Neuronal stem cell (in vitro differentiated cells): ENCODE results near the gene FXYD7.
"Not testable (repeated sequence)": the region's sequence is repeated elsewhere in the genome, so short reads cannot be mapped to it uniquely, and the experiment has no call there.

Experiments used
- DNase-seq: peaks from one replicate; pipeline ENCODE4 v3.0.0-alpha.2; 2013; ENCODE audit warnings: low spot score
- H2AFZ ChIP-seq: one replicate; pipeline ENCODE4 v1.6.1; 2013; ENCODE audit warnings: mild to moderate bottlenecking, low read length, inconsistent platforms
- H2AK5ac ChIP-seq: 2 replicates; pipeline ENCODE4 v1.6.1; 2013; ENCODE audit warnings: low read depth, mild to moderate bottlenecking, inconsistent platforms, low read length, moderate library complexity, mixed read lengths
- H2BK120ac ChIP-seq: 2 replicates; pipeline ENCODE4 v1.6.1; 2013; ENCODE audit warnings: low read depth, mild to moderate bottlenecking, inconsistent platforms, low read length, moderate library complexity, mixed read lengths
- H2BK12ac ChIP-seq: one replicate; pipeline ENCODE4 v1.6.1; 2013; ENCODE audit warnings: low read length, inconsistent platforms
- H2BK15ac ChIP-seq: 2 replicates; pipeline ENCODE4 v1.6.1; 2013; ENCODE audit warnings: mild to moderate bottlenecking, low read length, inconsistent platforms, mixed read lengths
- H2BK5ac ChIP-seq: one replicate; pipeline ENCODE4 v1.6.1; 2013; ENCODE audit warnings: inconsistent platforms, mild to moderate bottlenecking, low read length, moderate library complexity
- H3K14ac ChIP-seq: one replicate; pipeline ENCODE4 v1.6.1; 2013; ENCODE audit warnings: low read length, inconsistent platforms
- H3K18ac ChIP-seq: 2 replicates; pipeline ENCODE4 v1.6.1; 2013; ENCODE audit warnings: low read length, inconsistent platforms
- H3K23ac ChIP-seq: 2 replicates; pipeline ENCODE4 v1.6.1; 2013; ENCODE audit warnings: low read depth, mild to moderate bottlenecking, mixed read lengths, low read length, inconsistent platforms; ENCODE audit not compliant: poor library complexity
- H3K27ac ChIP-seq: replicated peaks from 3 replicates; pipeline ENCODE4 v1.5.1; 2013; ENCODE audit warnings: low read length, inconsistent platforms
- H3K27me3 ChIP-seq, 3 experiments: 2 replicates each; pipeline ENCODE4 v1.6.1; 2013; ENCODE audit warnings: low read length in 3 of 3, mild to moderate bottlenecking in 2 of 3, inconsistent platforms in 1 of 3, low read depth in 1 of 3, mixed read lengths in 1 of 3, moderate library complexity in 1 of 3; ENCODE audit not compliant: control insufficient read depth in 3 of 3, insufficient read depth in 3 of 3
- H3K36me3 ChIP-seq, 2 donors: replicated peaks in 1 of 2; 2 replicates each; pipeline ENCODE4 v1.6.1; 2013; ENCODE audit warnings: low read length in 2 of 2; ENCODE audit not compliant: control insufficient read depth in 2 of 2, insufficient read depth in 2 of 2
- H3K4ac ChIP-seq: 2 replicates; pipeline ENCODE4 v1.6.1; 2013; ENCODE audit warnings: inconsistent platforms, mild to moderate bottlenecking, low read length, moderate library complexity
- H3K4me1 ChIP-seq, 2 donors: 1 replicate in 1 of 2; 2 replicates in 1 of 2; pipeline ENCODE4 v1.6.1; 2013; ENCODE audit warnings: low read length in 2 of 2, low read depth in 1 of 2; ENCODE audit not compliant: control insufficient read depth in 2 of 2, insufficient read depth in 1 of 2
- H3K4me2 ChIP-seq: one replicate; pipeline ENCODE4 v1.6.1; 2013; ENCODE audit warnings: mild to moderate bottlenecking, low read length, inconsistent platforms; ENCODE audit not compliant: insufficient read depth, poor library complexity, severe bottlenecking
- H3K4me3 ChIP-seq, 2 donors: 2 replicates each; pipeline ENCODE4 v1.5.1; 2013; ENCODE audit warnings: low read length in 2 of 2, mild to moderate bottlenecking in 2 of 2, inconsistent platforms in 1 of 2, moderate library complexity in 1 of 2
- H3K79me1 ChIP-seq: one replicate; pipeline ENCODE4 v1.6.1; 2013; ENCODE audit warnings: low read depth, mild to moderate bottlenecking, inconsistent platforms, low read length, moderate library complexity
- H3K9ac ChIP-seq: one replicate; pipeline ENCODE4 v1.6.1; 2013; ENCODE audit warnings: mild to moderate bottlenecking, low read depth, low read length, inconsistent platforms; ENCODE audit not compliant: poor library complexity
- H3K9me3 ChIP-seq, 2 donors: replicated peaks in 1 of 2; 2 replicates each; pipeline versions ENCODE3 to v1.6.1; 2013; ENCODE audit warnings: low read length in 2 of 2, mild to moderate bottlenecking in 2 of 2, inconsistent platforms in 1 of 2, low read depth in 1 of 2, mixed read lengths in 1 of 2, moderate library complexity in 1 of 2; ENCODE audit not compliant: control insufficient read depth in 2 of 2, insufficient read depth in 1 of 2
- H4K8ac ChIP-seq: one replicate; pipeline ENCODE4 v1.6.1; 2013; ENCODE audit warnings: low read depth, mild to moderate bottlenecking, inconsistent platforms, low read length, moderate library complexity
- H4K91ac ChIP-seq: one replicate; pipeline ENCODE4 v1.6.1; 2013; ENCODE audit warnings: low read length, low read depth, mild to moderate bottlenecking, inconsistent platforms; ENCODE audit not compliant: poor library complexity
- WGBS, 2 donors: extraction: QIAGEN DNeasy Blood & Tissue Kit; methylation state at CpG; one replicate each; pipeline ENCODE4 v1.1.7; 2013; ENCODE audit warnings: missing lambda C conversion rate in 2 of 2, mixed read lengths in 1 of 2; ENCODE audit not compliant: insufficient read length in 2 of 2, insufficient replicate concordance in 1 of 2; ENCODE audit errors: extremely low coverage in 2 of 2; 5-methylcytosine and 5-hydroxymethylcytosine counted together

The FXYD7 gene

GRCh38 chr19:35100588-35101533, 42.2 kb upstream of the FXYD7 start:
- H3K4me3 ChIP-seq, result no peak overlapping the region
- no peaks in the 10 kb centered on the region for H3K27me3 ChIP-seq
- H2AFZ ChIP-seq, result no peak overlapping the region
- peak overlapping the region; percentile 67 for H3K18ac ChIP-seq
- H3K9ac ChIP-seq, result peak overlapping the region; percentile 53
- peaks cover 4% of the 10 kb centered on the region for H3K79me1 ChIP-seq
- no peak overlapping the region for H2BK12ac ChIP-seq
- H2BK5ac ChIP-seq, result no peak overlapping the region
- no peak overlapping the region for H4K91ac ChIP-seq
- no peak overlapping the region for H3K4me2 ChIP-seq
- no peaks in the 10 kb centered on the region for H3K36me3 ChIP-seq
- peaks cover 0 to 2% of the 10 kb centered on the region in 2 donors for H3K4me1 ChIP-seq
- H3K27ac ChIP-seq, result no peak overlapping the region
- peak overlapping the region; percentile 60 for H2BK15ac ChIP-seq
- H3K14ac ChIP-seq, result no peak overlapping the region
- no peak overlapping the region for H2AK5ac ChIP-seq
- no peak overlapping the region for H3K4ac ChIP-seq
- H3K9me3 ChIP-seq, result no peaks in the 10 kb centered on the region
- H2BK120ac ChIP-seq, result no peak overlapping the region
- no peak overlapping the region for H3K23ac ChIP-seq
- WGBS, 2 donors, result no CpG with 5 or more reads among the region's 16 CpGs
- H4K8ac ChIP-seq, result peak overlapping the region; percentile 75
- no peak for DNase-seq

- H3K4me3 ChIP-seq, H4K91ac ChIP-seq, H2AK5ac ChIP-seq, H2BK120ac ChIP-seq, H3K27me3 ChIP-seq, H3K23ac ChIP-seq, H2BK15ac ChIP-seq, H3K18ac ChIP-seq, H4K8ac ChIP-seq, H3K4ac ChIP-seq, H3K79me1 ChIP-seq, H2BK5ac ChIP-seq, H2BK12ac ChIP-seq, H3K27ac ChIP-seq, DNase-seq, H3K9me3 ChIP-seq, H3K9ac ChIP-seq, H3K4me2 ChIP-seq, H2AFZ ChIP-seq, H3K14ac ChIP-seq, H3K36me3 ChIP-seq, H3K4me1 ChIP-seq: not testable (repeated sequence)
- no CpG with 5 or more reads among the region's 10 CpGs for WGBS, 2 donors
These were observed 41.1 kb upstream of the FXYD7 start for GRCh38 chr19:35101949-35102348.

GRCh38 chr19:35103614-35104013, 39.4 kb upstream of the FXYD7 start:
- H2BK15ac ChIP-seq, H3K9ac ChIP-seq, H3K4me2 ChIP-seq, H3K23ac ChIP-seq, H3K4me1 ChIP-seq, H2BK12ac ChIP-seq, H3K14ac ChIP-seq, H2BK120ac ChIP-seq, DNase-seq, H3K18ac ChIP-seq, H2AFZ ChIP-seq, H2BK5ac ChIP-seq, H3K79me1 ChIP-seq, H3K9me3 ChIP-seq, H3K4ac ChIP-seq, H4K8ac ChIP-seq, H3K27ac ChIP-seq, H3K36me3 ChIP-seq, H3K27me3 ChIP-seq, H4K91ac ChIP-seq: not testable (repeated sequence)
- peak overlapping the region; percentile 53 for H2AK5ac ChIP-seq
- peak overlapping the region in 1 of 2 donors; percentile 52 for H3K4me3 ChIP-seq
- WGBS, 2 donors, result no CpG with 5 or more reads among the region's 10 CpGs

GRCh38 chr19:35104361-35104760, 38.7 kb upstream of the FXYD7 start:
- WGBS, 2 donors, result no CpG with 5 or more reads among the region's 11 CpGs
- H4K91ac ChIP-seq, result no peak overlapping the region
- no peak overlapping the region for H2AFZ ChIP-seq
- H2BK5ac ChIP-seq, result no peak overlapping the region
- H3K18ac ChIP-seq, result peak overlapping the region; percentile 38
- no peak overlapping the region for H3K4me2 ChIP-seq
- H2BK15ac ChIP-seq, result no peak overlapping the region
- H3K36me3 ChIP-seq, result no peaks in the 10 kb centered on the region
- H3K4me1 ChIP-seq, result peaks cover 0 to 7% of the 10 kb centered on the region in 2 donors
- H3K9me3 ChIP-seq, result no peaks in the 10 kb centered on the region
- H3K79me1 ChIP-seq, result peaks cover 4% of the 10 kb centered on the region
- peak overlapping the region; percentile 65 for H3K23ac ChIP-seq
- no peak overlapping the region for H4K8ac ChIP-seq
- H2BK12ac ChIP-seq, result peak overlapping the region; percentile 22
- H3K14ac ChIP-seq, result no peak overlapping the region
- DNase-seq, result no peak
- H3K4me3 ChIP-seq, result no peak overlapping the region
- no peaks in the 10 kb centered on the region for H3K27me3 ChIP-seq
- H2AK5ac ChIP-seq, result peak overlapping the region; percentile 53
- H3K4ac ChIP-seq, result no peak overlapping the region
- no peak overlapping the region for H2BK120ac ChIP-seq
- H3K9ac ChIP-seq, result no peak overlapping the region
- no peak overlapping the region for H3K27ac ChIP-seq
